ENCODE measurements around the gene ATP6V1G2.
"Not testable (repeated sequence)": the region's sequence is repeated elsewhere in the genome, so short reads cannot be mapped to it uniquely, and the experiment has no call there.

The ATP6V1G2 gene

DNA sequence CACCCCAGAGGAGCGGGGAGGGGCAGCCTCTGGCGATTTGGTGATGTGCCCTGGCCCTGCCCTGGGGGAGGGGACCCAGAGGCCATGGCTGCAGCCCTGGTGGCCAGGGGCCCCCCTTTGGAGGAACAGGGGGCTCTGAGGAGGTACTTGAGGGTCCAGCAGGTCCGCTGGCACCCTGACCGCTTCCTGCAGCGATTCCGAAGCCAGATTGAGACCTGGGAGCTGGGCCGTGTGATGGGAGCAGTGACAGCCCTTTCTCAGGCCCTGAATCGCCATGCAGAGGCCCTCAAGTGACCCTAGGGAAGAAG is 11.9 kb upstream of the ATP6V1G2 start:
- H3K4me3 ChIP-seq = peak overlapping the region in 1 of 7 experiments; percentile 12
- peak overlapping the region in 19 of 21 experiments; percentile 2 to 89 (median 71) for H3K27ac ChIP-seq

DNA sequence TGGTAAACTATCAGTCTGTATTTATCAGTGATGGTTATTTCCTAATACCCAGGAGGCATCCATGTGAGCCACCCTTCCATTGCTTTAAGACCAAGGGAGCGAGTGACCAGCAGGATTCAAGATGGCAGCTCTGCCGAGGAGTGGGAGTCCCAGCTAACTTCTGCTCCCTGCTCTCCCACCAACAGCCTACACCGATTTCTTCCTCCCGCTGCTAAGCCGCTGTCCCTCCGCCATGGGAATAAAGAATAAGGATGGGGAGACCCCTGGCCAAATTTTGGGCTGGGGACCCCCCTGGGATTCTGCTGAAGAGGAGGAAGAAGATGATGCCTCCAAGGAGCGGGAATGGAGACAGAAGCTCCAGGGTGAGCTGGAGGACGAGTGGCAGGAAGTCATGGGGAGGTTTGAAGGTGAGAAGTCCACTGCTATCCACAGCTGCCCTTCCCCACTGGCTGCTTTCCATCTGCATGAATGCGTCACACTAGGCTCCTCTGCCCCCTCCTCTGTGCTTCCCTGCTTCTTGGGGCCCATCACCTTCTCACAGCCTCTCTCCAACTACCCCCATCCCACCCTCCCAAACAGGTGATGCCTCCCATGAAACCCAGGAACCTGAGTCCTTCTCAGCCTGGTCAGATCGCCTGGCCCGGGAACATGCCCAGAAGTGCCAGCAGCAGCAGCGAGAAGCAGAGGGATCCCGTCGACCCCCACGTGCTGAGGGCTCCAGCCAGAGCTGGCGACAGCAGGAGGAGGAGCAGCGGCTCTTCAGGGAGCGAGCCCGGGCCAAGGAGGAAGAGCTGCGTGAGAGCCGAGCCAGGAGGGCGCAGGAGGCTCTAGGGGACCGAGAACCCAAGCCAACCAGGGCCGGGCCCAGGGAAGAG is 11.3 kb upstream of the ATP6V1G2 start:
- peak overlapping the region in 18 of 21 experiments; percentile 2 to 89 (median 73) for H3K27ac ChIP-seq
- H3K4me3 ChIP-seq = no peak overlapping the region

DNA sequence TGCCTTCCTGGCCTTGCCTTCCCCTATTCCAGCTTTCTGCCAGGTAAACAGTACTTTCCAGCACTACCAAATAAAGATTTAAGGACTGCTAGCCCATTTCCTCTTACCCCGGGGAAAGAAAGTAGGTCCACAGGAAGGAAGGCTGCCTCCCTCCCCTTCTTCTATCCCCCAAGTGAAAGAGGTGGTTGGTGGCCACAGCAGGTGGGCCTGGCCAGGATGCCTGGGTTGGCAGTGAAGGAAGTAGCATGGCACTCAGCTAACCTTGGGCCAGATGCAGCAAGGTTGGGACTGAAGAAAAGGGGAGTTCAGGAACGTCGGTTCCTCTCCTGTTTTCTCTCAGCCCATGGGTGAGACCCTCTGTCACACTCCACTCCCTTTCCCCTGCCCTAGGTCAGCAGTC is 9.9 kb upstream of the ATP6V1G2 start:
- Histone ChIP-seq H3K4me3 (no peak overlapping the region), H3K27ac (peak overlapping the region in 5 of 21 experiments; percentile 5 to 59 (median 47))

DNA sequence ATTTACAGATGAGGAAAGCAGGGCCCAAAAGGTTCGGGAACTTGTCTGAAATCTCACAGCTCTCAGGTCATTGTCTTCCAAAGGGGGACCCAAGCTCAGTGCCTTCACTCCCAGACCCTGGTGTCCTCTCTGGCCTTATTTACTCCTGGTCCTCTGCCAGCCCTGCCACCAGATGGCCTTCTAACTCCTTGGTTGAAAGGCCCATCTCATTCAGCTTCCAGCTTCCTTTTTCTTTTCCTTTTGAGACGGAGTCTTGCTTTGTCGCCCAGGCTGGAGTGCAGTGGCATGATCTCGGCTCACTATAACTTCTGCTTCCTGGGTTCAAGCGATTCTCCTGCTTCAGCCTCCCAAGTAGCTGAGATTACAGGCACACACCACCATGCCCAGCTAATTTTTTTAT is 5.0 kb upstream of the ATP6V1G2 start:
- H3K27ac ChIP-seq, H3K4me3 ChIP-seq: not testable (repeated sequence)

DNA sequence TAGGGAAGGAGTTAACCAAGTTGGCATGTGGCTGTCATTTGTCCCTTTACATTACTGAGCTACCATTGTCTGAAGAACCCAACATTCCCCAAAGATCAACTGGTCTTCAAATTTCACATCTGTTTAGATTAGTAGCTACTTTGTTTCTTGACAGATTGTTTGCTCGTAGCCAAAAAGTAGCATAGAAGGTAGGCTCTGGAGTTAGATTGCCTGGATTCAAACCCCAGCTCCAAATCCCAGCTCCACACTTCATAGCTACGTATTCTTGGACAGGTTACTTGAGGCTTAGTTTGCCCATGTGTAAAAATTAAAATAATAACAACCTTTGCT is 2.1 kb upstream of the ATP6V1G2 start:
- peak overlapping the region in 1 of 7 experiments; percentile 43 for H3K4me3 ChIP-seq

DNA sequence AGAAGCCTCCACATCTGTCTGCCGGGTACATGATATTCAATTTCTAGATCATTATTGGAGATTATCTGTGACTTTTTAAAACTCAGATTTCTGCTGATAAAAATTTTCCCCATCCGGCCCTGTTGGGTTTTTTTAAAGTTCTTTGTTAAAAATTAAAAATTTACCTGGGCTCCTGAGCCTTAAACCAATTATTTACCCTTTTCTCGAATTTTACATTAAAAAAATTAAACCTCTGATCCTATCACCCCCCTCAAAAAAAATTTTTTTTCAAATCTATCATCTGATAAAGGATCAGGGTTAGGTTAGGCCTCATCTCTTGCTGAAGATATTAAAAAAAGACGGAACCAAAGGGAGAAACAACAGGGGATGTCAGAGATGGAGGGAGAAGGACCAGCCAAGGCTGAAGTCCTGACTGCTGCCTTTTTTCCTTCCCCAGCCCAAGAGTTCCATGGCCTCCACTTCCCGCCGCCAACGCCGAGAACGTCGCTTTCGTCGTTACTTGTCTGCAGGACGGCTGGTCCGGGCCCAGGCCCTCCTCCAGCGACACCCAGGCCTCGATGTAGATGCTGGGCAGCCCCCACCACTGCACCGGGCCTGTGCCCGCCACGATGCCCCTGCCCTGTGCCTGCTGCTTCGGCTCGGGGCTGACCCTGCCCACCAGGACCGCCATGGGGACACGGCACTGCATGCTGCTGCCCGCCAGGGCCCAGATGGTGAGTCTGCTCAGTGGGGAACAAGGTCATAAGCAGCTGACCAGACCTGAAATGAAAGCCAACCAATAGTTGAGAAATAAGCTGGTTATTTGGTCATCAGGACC is 1.5 kb upstream of the ATP6V1G2 start:
- peak overlapping the region in 20 of 21 experiments; percentile 66 to 95 (median 83) for H3K27ac ChIP-seq
- H3K4me3 ChIP-seq = peak overlapping the region; percentile 26 to 44 (median 34)

More for the DNA sequence above, 2.1 kb upstream of the ATP6V1G2 start:
- H3K27ac ChIP-seq = peak overlapping the region in 16 of 21 experiments; percentile 66 to 95 (median 84)

DNA sequence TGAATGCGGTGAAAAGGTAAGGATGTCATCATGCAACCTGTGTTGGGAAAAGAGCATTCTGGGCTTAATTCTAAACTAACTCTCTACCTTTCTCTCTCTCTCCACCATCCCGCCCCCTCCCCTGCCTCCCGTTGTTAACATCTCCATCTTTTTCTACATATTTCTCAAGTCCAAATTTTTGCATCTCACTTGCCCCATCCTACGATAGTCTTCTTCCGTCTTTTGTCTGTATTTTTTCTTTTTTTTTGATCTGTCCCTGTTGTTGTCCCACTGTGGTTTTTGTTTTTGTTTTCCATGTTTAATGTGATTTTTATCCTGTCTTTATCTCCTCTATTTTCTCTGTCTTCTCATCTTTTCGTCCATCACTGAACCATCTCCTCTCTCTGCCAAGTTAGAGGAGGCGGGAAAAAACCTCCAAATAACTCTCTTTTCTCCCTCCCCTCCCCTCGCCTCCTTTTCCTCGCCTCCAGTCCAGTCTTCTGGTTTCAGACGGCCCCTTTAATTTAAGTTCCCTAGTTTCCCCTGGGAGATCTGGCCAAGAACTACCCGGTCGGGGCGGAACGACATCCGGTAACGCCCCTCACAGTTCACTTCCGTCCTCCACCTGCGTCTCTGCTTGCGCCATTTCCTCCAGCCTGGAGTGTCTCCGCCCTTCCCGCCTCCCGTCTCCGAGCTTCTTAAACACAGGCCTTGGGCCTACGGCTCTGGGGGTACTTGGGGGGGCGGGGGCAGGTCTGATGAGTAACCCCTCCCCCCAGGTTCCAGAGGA is 734 bp upstream of the ATP6V1G2 start, which contains the start of gene NFKBIL1:
NFKBIL1 (plus strand) TSS at position 651 of the 769 bp plus-strand sequence; CDS start at position 738, 87 bp downstream.
- H3K27ac ChIP-seq = peak within 1 kb of the TSS in 20 of 21 experiments; percentile 66 to 95 (median 83)
- H3K4me3 ChIP-seq = peak within 1 kb of the TSS; percentile 26 to 44 (median 34)

DNA sequence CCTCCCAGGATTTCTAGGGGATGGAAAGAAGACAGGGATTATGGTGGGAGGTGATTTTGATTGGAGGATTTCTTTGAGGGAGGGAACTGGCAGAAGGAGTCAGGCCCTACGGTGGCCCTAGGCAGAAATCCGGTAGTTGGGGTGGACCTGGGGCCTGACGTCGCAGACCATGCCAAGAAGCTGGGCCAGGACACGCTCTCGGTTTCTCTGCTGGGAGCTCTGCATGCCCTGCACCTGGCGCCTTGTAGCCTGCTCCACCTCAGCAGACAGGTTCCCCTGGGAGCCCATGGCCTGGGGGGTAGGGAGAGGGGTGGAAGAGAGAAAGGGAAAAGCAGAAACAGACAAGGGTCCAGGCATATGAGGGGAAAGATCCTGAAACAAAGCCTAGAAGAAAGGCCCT is 1.1 kb downstream of the ATP6V1G2 start:
- no peak overlapping the region for H3K4me3 ChIP-seq
- no peak overlapping the region for H3K27ac ChIP-seq

DNA sequence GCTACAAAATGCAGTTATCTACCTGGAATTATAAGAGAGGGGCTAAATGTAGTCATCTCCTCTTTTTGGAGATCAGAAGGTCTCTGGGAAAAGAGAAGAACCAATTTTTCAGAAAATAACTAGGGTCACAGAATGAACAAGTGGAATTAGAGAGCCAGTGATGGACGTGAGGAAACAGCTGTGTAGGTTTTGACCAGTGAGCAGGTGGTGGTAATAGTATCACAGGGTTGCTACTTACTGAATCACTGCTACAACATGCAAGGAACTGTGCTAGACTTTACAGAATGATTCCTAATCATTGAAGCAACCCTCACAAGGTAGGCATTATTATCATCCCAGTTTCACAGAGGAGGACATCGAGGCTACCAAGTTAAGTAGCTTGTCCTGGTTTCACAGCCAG is 1.7 kb downstream of the ATP6V1G2 start:
- no peak overlapping the region for H3K4me3 ChIP-seq
- no peak overlapping the region for H3K27ac ChIP-seq

DNA sequence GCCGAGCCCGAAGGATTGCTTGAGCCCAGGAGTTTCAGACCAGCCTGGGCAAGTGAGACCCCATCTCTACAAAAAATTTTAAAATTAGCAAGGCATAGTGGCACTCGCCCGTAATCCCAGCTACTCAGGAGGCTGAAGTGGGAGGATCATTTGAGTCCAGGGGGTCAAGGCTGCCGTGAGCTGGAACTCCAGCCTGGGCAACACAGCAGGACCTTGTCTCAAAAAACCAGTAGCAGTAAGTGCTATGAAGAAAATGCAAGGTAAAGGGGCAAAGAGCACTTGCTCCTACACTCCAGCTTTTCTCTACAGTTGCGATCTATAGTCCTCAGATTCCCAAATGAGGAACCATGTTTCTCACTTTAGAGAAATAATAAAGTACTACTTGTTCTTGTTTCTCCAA is 2.8 kb downstream of the ATP6V1G2 start:
- Histone ChIP-seq H3K27ac (no peak overlapping the region), H3K4me3 (no peak overlapping the region)

DNA sequence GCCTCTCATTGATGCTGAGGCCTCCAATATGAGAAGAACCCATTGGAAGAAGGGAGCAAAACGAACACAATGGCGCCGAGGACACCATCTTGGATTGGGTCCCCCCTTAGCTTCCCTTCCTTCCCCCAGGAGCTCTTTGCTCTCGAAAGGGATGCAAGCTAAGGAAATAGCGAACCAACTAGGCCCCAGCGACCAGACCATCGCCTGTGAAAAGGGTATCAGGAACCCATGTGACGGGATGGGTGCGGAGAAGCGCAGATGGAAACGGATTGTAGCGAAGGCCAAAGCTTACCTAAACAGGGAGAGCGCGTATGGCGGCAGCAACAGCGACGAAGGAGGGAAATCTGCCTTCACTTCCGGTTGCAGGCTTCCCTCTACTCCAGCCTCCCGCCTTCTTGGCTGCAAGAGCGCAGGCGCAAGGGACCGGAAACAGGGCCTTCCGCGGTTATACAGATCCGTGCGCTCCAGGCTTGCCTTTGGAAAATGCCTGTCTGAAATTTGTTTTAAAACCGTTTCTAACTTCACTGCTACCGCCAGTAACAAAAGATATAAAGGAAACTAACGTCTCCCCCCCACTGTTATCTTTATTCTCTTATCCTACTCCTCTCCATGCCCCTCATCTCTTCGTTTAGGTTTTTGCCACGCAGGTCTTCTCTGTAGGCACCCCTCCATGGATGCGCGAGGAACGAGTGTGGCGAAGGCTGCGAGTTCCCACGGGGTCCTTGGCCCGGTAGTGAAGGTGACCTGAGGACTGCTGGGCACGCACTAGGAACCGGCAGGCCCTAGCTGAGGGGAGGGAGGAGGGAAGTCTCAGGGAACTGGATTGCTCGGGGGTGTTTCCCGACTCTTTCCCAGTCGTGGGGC is 4.5 kb downstream of the ATP6V1G2 start, which contains the start of gene DDX39B:
DDX39B (minus strand) TSS at position 346 of the 864 bp plus-strand sequence. CDS start 1,471 bp downstream, outside the sequence.
- peak within 1 kb of the TSS; percentile 80 to 99 (median 95) for H3K27ac ChIP-seq
- H3K4me3 ChIP-seq = peak within 1 kb of the TSS; percentile 49 to 82 (median 67)

DNA sequence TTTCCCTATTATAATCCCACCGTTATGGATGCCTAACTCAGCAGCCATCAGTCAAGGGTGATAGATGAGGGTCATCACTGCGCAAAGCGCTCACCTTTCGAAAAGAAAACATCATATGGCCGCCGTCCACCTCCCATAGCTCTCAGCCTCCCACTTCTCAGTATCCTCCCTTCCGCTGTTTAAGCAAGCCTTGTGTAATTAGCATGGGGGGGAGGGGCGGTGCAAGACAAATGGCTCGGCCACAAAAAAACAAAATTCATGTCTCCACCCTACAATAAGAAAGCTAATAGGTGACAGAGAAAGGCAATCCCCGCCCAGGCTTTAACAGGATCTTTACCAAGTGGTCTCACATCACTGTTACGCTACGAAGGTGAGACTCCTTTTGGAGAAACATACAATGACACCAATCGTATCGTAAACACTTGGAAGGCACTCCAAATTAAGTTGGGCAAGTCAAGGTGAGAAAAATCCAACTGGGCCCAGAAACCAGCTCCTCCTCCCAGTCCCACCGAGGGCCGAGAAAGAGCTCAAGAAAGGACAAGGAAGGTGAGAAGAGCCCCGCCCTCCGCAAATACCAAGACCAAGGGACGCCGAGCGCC is 5.2 kb downstream of the ATP6V1G2 start:
- H3K27ac ChIP-seq = peak overlapping the region; percentile 80 to 99 (median 95)

DNA sequence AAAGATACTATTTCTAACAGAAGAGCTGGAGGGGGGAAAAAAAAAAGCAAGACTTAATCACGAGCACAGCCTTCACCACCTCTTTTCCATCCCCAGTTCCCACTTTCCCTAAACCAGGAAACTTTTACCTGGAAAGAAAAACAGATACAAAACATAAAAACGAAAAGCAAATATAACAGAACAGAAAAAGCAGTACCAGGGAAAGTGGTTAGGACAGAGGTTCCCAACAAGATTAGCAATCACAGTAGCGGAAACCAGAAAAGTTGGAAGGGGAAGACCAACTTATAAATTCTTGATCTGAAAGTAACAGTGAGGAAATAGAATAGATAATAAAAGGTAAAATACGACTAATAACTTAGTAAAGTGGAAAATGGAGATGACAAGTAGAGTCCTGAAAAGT is 5.8 kb downstream of the ATP6V1G2 start:
- peak overlapping the region; percentile 49 to 82 (median 67) for H3K4me3 ChIP-seq
- peak overlapping the region in 19 of 21 experiments; percentile 81 to 99 (median 95) for H3K27ac ChIP-seq

More for the DNA sequence above, 5.2 kb downstream of the ATP6V1G2 start:
- peak overlapping the region; percentile 49 to 82 (median 67) for H3K4me3 ChIP-seq

DNA sequence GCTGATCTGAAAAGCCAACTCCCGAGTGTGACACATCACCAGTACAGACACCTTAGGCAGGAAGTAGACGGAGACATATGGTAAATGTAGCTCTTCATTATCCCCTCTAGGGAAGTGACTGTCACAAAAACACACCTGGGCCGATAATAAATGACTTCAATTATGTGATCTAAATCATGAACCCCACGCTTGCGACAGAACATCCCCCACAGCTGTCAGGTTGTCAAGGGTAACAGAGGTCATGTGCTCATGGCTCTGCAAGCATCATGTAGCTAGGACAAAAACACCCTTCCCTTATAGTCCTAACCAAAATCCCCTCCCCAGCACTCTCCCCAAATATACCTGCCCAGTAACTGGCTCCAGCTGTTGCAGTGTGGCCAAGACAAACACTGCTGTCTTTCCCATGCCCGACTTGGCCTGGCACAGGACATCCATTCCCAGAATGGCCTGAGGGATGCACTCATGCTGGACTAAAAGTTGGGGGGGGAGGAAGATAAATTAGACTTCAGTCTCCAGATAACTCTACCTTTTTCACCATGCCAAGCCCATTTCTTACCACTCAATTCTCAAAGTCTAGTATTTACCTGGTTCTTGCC is 7.5 kb downstream of the ATP6V1G2 start:
- peak overlapping the region in 1 of 21 experiments; percentile 98 for H3K27ac ChIP-seq
- peak overlapping the region in 2 of 7 experiments; percentile 6 to 76 for H3K4me3 ChIP-seq

DNA sequence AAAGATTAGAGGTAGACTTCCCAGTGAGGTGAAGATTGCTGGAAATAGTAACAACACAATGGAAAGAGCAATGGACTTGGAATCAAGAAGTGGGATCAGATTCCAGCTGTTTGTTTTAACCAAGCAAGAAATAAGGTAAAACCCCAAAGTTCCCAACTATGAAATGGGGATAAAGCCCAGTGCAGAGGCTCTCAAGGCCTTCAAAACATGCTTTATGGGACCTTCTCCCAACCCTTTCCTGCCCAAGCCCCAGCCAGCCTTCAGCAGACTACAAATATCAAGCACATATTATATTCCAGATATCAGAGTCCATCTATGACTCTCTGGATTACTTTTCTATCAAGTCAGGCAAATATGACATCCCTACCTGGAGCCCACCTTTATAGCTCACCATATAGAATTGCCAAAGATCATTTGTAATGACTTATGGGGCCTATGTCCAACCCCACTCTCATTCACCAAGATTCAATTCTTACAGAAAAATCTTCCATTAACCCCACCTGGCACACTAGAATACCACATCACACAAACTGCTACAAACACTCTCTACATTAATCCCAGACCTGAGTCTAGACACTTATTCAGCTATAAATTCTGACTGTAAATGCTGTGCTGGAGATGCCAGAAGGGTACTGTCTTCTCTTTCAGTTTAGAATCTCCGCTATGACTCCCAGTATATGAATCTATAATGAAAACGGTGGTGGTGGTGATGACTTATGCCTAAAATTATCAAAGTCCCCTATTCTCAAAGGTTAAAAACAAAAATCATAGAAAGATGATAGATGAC is 10.7 kb downstream of the ATP6V1G2 start:
- no peak overlapping the region for H3K4me3 ChIP-seq

DNA sequence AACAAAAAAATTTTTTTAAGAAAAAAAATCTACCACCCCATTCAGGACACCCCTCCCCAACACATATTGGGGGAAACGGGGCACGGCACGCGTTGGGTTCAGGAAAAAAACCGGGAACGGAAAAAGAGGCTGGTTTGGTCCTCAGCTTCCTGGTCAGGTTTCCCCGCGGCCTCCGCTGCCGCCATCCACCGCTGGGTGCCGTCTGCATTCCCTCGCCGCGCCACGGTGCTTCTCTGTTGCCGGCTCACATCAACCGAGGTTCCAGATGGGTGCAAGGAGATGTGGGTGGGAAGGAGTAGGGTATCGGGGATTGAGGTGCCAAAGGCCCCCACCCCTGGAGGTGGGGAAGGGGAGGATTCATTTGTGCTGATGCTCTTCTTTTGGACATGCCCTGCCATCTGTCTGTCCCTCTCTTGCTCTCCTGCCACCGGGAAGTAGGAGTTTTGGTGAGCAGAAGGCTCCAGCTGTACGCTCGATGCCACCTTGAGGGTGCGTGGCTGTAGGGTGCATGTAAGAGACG is 11.8 kb downstream of the ATP6V1G2 start:
- no peak overlapping the region for H3K4me3 ChIP-seq
- H3K27ac ChIP-seq = no peak overlapping the region

More for the DNA sequence above, 10.7 kb downstream of the ATP6V1G2 start:
- H3K27ac ChIP-seq = no peak overlapping the region

DNA sequence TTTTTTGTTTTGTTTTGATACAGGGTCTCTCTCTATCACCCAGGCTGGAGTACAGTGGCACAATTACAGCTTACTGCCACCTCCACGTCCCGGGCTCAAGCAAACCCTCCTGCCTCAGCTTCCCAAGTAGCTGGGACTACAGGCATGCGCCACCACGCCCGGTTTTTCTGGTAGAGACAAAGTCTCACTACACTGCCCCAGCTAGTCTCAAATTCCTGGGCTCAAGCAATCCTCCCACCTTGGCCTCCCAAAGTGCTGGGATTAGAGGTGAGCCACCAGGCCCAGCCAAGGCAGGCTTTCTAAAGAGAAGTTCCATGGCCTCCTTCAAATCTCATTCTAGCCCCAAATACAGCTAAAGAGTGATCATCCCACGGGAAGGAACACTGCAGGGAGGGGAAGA is 12.4 kb downstream of the ATP6V1G2 start:
- no peak overlapping the region for H3K27ac ChIP-seq
- H3K4me3 ChIP-seq = no peak overlapping the region
